HEK293T (cell line): ENCODE measurements around the gene ISLR.

Experiments used
- CTCF ChIA-PET: fragments of 350-600 bp; formaldehyde crosslinking; extraction: SDS; loops from one replicate; lab custom pipeline; 2021; ENCODE audit warnings: antibody characterized with exemption, inconsistent platforms; lab: Yijun Ruan, JAX
- POLR2A ChIA-PET: fragments of 350-600 bp; formaldehyde crosslinking; extraction: SDS; loops from one replicate; lab custom pipeline; 2020; ENCODE audit warnings: antibody characterized with exemption, inconsistent platforms; lab: Yijun Ruan, JAX
- DNase-seq: peaks from one replicate; pipeline ENCODE4 v3.0.0; 2012; ENCODE audit warnings: mixed read lengths; ENCODE audit errors: extremely low spot score
- ARNT ChIP-seq: fragments of 450-650 bp; IDR thresholded peaks from 2 replicates; pipeline ENCODE4 v1.6.1; 2017; ENCODE audit warnings: mild to moderate bottlenecking
- BHLHE40 ChIP-seq: fragments of 450-650 bp; IDR thresholded peaks from 2 replicates; pipeline ENCODE4 v1.6.1; 2016; ENCODE audit warnings: mild to moderate bottlenecking, moderate library complexity, borderline replicate concordance
- CTBP1 ChIP-seq: fragments of 450-650 bp; IDR thresholded peaks from 2 replicates; pipeline ENCODE4 v1.6.1; 2016; ENCODE audit warnings: borderline replicate concordance
- ELF4 ChIP-seq: fragments of 450-650 bp; IDR thresholded peaks from 2 replicates; pipeline ENCODE4 v1.6.1; 2017; ENCODE audit warnings: antibody characterized with exemption
- FOXA1 ChIP-seq: fragments of 450-650 bp; IDR thresholded peaks from 2 replicates; pipeline ENCODE4 v1.6.1; 2016; ENCODE audit warnings: mild to moderate bottlenecking
- FOXK2 ChIP-seq: fragments of 450-650 bp; IDR thresholded peaks from 2 replicates; pipeline ENCODE4 v1.6.1; 2016; ENCODE audit warnings: mild to moderate bottlenecking
- FOXM1 ChIP-seq: fragments of 450-650 bp; IDR thresholded peaks from 2 replicates; pipeline ENCODE4 v1.6.1; 2017; ENCODE audit warnings: mild to moderate bottlenecking, borderline replicate concordance
- HDGF ChIP-seq: fragments of 450-650 bp; IDR thresholded peaks from 2 replicates; pipeline ENCODE4 v1.6.1; 2017; ENCODE audit warnings: antibody characterized with exemption, borderline replicate concordance
- L3MBTL2 ChIP-seq: fragments of 450-650 bp; conservative IDR thresholded peaks from 2 replicates; pipeline ENCODE4 v1.6.1; 2016; ENCODE audit warnings: mild to moderate bottlenecking
- LEF1 ChIP-seq: fragments of 450-650 bp; IDR thresholded peaks from 2 replicates; pipeline ENCODE4 v1.6.1; 2017; ENCODE audit warnings: mild to moderate bottlenecking, borderline replicate concordance
- NFRKB ChIP-seq: fragments of 450-650 bp; IDR thresholded peaks from 2 replicates; pipeline ENCODE4 v1.6.1; 2016; ENCODE audit warnings: mild to moderate bottlenecking, moderate library complexity
- PKNOX1 ChIP-seq: fragments of 450-650 bp; IDR thresholded peaks from 2 replicates; pipeline ENCODE4 v1.6.1; 2016
- SP1 ChIP-seq: fragments of 450-650 bp; IDR thresholded peaks from 2 replicates; pipeline ENCODE4 v1.6.1; 2017
- SUZ12 ChIP-seq: fragments of 450-650 bp; IDR thresholded peaks from 2 replicates; pipeline ENCODE4 v1.6.1; 2016; ENCODE audit warnings: mild to moderate bottlenecking
- TARDBP ChIP-seq: fragments of 450-650 bp; IDR thresholded peaks from 2 replicates; pipeline ENCODE4 v1.6.1; 2016
- ZNF384 ChIP-seq: fragments of 450-650 bp; IDR thresholded peaks from 2 replicates; pipeline ENCODE4 v1.6.1; 2016

ISLR gene

GRCh38 chr15:74133694-74134386, 39.7 kb upstream of the ISLR start:
- ChIA-PET POLR2A (no interaction called here), CTCF (interaction anchor here (0.6 kb wide), 1 partner anchor 174 kb away, joined by 4 read pairs; no protein-coding TSS in a partner anchor)
- no peak for TF ChIP-seq ZNF384
- no peak for TF ChIP-seq FOXA1
- no peak for TF ChIP-seq ARNT
- TF ChIP-seq TARDBP = no peak
- no peak for TF ChIP-seq HDGF
- no peak for TF ChIP-seq SP1
- no peak for TF ChIP-seq L3MBTL2
- no peak for TF ChIP-seq NFRKB
- no peak for TF ChIP-seq PKNOX1
- TF ChIP-seq LEF1 = no peak
- no peak for TF ChIP-seq FOXK2
- no peak for TF ChIP-seq SUZ12
- no peak for TF ChIP-seq ELF4
- no peak for DNase-seq

DNA sequence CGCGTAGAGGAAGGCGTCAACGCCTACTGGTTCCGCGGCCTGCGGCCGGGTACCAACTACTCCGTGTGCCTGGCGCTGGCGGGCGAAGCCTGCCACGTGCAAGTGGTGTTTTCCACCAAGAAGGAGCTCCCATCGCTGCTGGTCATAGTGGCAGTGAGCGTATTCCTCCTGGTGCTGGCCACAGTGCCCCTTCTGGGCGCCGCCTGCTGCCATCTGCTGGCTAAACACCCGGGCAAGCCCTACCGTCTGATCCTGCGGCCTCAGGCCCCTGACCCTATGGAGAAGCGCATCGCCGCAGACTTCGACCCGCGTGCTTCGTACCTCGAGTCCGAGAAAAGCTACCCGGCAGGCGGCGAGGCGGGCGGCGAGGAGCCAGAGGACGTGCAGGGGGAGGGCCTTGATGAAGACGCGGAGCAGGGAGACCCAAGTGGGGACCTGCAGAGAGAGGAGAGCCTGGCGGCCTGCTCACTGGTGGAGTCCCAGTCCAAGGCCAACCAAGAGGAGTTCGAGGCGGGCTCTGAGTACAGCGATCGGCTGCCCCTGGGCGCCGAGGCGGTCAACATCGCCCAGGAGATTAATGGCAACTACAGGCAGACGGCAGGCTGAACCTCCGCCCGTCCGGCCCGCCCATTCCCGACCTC, 39.0 kb upstream of the ISLR start:
- POLR2A ChIA-PET = no interaction called here
- CTCF ChIA-PET = interaction anchor here (0.6 kb wide), 1 partner anchor 173 kb away, joined by 4 read pairs; no protein-coding TSS in a partner anchor
- TF ChIP-seq FOXK2 = no peak
- no peak for TF ChIP-seq ELF4
- no peak for TF ChIP-seq L3MBTL2
- TF ChIP-seq ARNT = no peak
- no peak for TF ChIP-seq LEF1
- no peak for TF ChIP-seq FOXA1
- TF ChIP-seq HDGF = no peak
- TF ChIP-seq PKNOX1 = no peak
- TF ChIP-seq ZNF384 = no peak
- TF ChIP-seq TARDBP = no peak
- no peak for TF ChIP-seq BHLHE40
- no peak for TF ChIP-seq SUZ12
- TF ChIP-seq NFRKB = no peak
- TF ChIP-seq SP1 = no peak
- no peak for DNase-seq

- CTCF ChIA-PET = no interaction called here
- POLR2A ChIA-PET = interaction anchor here (0.9 kb wide), 1 partner anchor 9 kb away, joined by 6 read pairs; no protein-coding TSS in a partner anchor
- DNase-seq = no peak
- TF ChIP-seq FOXM1 = no peak
Observed at GRCh38 chr15:74135041-74135565, 38.4 kb upstream of the ISLR start.

DNA sequence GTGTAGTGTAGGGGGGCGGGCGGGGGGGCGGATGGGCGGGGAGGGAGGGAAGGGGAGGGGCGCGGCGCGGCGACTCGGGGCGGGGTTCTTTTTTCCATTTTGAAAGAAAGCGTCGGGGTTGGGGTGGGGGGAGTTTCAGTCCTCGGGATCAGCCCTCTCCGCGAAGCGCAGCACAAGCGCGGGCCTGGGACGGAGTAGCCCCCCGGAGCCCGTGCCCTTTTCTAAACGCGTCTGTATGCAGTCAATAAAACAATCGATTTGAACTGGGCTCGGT, 37.0 kb upstream of the ISLR start:
- ChIA-PET CTCF (no interaction called here), POLR2A (no interaction called here)
- TF ChIP-seq HDGF (no peak), PKNOX1 (no peak), FOXK2 (no peak), L3MBTL2 (no peak), TARDBP (no peak), LEF1 (no peak), SUZ12 (no peak), ELF4 (no peak)
- DNase-seq = no peak

GRCh38 chr15:74136814-74137536, 36.5 kb upstream of the ISLR start:
- no peak for DNase-seq
- POLR2A ChIA-PET = no interaction called here
- TF ChIP-seq FOXK2 (no peak), HDGF (no peak), SUZ12 (no peak), BHLHE40 (no peak), ZNF384 (no peak), ELF4 (no peak), CTBP1 (no peak), LEF1 (no peak), SP1 (no peak), FOXA1 (no peak), L3MBTL2 (no peak), ARNT (no peak), TARDBP (no peak), PKNOX1 (no peak), NFRKB (no peak), FOXM1 (no peak)
- CTCF ChIA-PET = no interaction called here
